Mesothelial cell of epicardium (in vitro differentiated cells): ENCODE measurements around the gene GPR4. TPM values are rescaled to one million over a fixed set of nuclear protein-coding genes. Genes with fewer than 3 reads are reported as not detected.

ENCODE experiments used
- DNase-seq, 2 experiments: peaks; one replicate each; pipeline ENCODE4 v3.0.0; 2021; ENCODE audit warnings: low spot score in 2 of 2; ENCODE audit not compliant: unreplicated experiment in 2 of 2
- H3K27ac Mint-ChIP-seq: 2 replicates; pipeline ENCODE4 v1.8.0; 2021; ENCODE audit warnings: mixed read lengths
- H3K27me3 Mint-ChIP-seq: 2 replicates; pipeline ENCODE4 v1.8.0; 2021; ENCODE audit warnings: low read depth, mixed read lengths
- H3K36me3 Mint-ChIP-seq: 2 replicates; pipeline ENCODE4 v1.8.0; 2021; ENCODE audit warnings: mixed read lengths
- H3K4me1 Mint-ChIP-seq: 2 replicates; pipeline ENCODE4 v1.8.0; 2021; ENCODE audit warnings: mixed read lengths
- H3K4me3 Mint-ChIP-seq: 2 replicates; pipeline ENCODE4 v1.8.0; 2021; ENCODE audit warnings: mild to moderate bottlenecking, moderate library complexity, mixed read lengths
- H3K9me3 Mint-ChIP-seq: 2 replicates; pipeline ENCODE4 v1.8.0; 2021; ENCODE audit warnings: mixed read lengths
- CTCF ChIP-seq: fragments of 200-600 bp; sonication (generic); IDR thresholded peaks from one replicate; pipeline ENCODE4 v1.5.0; 2021; ENCODE audit warnings: antibody characterized with exemption; ENCODE audit not compliant: unreplicated experiment
- total RNA-seq: library from RNA; stranded (reverse); gene quantifications from 3 replicates; pipeline ENCODE4 v1.2.1, GENCODE V29; 2021

Gene GPR4
- total RNA-seq, 1 donor from 2014 or later: not detected

DNA sequence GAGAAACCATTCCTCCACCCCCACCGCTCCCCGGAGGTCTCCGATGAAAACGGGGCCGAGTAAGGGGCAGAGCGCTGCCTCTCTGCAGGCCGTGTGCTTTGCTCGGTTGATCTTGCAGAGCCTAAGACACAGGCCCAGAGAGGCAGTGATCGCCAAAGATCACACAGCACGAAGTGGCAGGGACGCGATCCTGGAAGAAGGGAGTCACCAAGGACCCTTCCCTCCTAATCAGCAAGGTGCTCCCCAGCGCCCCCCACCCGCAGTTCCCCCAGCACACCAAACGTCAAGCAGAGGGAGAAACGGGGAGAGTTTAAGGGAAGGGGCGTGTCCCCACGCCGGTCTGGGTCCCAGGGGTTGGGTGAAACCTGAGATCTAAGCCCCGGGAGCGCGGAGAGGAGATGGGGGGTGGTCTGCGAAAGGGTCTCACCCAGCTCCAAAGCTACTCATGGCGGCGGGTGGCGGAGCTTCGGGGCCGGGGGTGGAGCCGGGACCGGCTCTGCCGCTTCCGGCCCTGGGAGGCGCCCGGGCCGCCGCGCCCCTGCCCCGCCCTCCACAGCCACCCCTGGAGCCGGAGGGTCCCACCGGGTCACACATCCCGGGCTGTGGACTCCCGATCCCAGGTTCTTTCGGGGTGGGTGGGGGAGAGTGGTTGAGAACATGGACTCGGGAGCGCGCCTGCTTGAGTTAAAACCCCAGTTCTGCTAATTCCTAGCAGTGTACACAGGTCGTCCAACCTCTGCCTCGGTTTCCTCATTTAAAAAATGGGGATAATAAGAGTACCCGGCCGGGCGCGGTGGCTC, 37.1 kb upstream of the GPR4 start, which contains the start of gene EML2:
Gene EML2, minus strand, starts transcription at position 468 of the 800 bp plus-strand sequence. Its CDS starts 21 bp downstream, at position 447.
- H3K4me3 Mint-ChIP-seq: peak within 1 kb of the TSS; percentile 85
- H3K27ac Mint-ChIP-seq: peak within 1 kb of the TSS; percentile 84
- H3K4me1 Mint-ChIP-seq: peaks cover 42% of the 10 kb centered on the region
- H3K9me3 Mint-ChIP-seq: no peaks in the 10 kb centered on the region
- no peak for TF ChIP-seq CTCF
- peaks cover 5% of the 10 kb centered on the region for H3K27me3 Mint-ChIP-seq
- no peaks in the 10 kb centered on the region for H3K36me3 Mint-ChIP-seq
- peak in 1 of 2 experiments; percentile 61 for DNase-seq

DNA sequence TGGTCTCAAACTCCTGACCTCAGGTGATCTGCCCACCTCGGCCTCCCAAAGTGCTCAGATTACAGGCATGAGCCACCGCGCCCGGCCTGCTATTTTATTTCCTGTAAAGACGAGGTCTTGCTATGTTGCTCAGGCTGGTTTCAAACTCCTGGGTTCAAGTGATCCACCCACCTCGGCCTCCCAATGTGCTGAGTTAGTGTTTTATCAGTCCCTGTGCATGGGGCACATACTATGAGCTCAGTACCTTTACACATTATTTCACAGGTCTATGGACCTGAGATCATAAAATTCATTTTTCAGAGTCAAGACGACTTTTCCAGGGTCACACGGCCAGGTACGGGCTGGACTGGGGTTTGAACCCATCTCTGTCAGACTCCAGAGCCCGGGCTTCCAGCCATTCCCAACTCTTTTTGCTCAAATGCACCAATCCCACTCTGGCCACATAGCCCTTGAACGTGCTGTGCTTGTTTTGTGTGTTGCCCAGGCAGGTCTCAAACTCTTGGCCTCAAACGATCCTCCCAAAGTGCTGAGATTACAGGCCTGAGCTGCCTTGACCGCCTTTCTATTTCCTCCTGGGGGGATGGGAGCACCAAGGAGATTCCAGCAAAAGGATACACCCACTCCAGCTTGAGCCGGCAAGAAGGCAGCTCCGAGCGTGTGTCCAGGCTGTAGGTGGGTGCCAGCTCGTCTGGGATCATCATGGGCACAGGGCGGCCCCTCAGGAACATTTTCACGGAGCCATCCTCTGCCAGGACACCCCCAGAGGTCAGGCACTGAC, 36.1 kb upstream of the GPR4 start:
- Mint-ChIP-seq H3K4me1 (peaks cover 33% of the 10 kb centered on the region), H3K27me3 (peaks cover 2% of the 10 kb centered on the region), H3K4me3 (peak overlapping the region; percentile 85), H3K9me3 (no peaks in the 10 kb centered on the region), H3K27ac (peak overlapping the region; percentile 84), H3K36me3 (no peaks in the 10 kb centered on the region)
- no peak for TF ChIP-seq CTCF
- no peak for DNase-seq

- Mint-ChIP-seq H3K27ac (no peak overlapping the region), H3K9me3 (no peaks in the 10 kb centered on the region), H3K4me1 (peaks cover 30% of the 10 kb centered on the region), H3K4me3 (no peak overlapping the region), H3K36me3 (peaks cover 3% of the 10 kb centered on the region), H3K27me3 (no peaks in the 10 kb centered on the region)
- TF ChIP-seq CTCF: no peak
- DNase-seq: no peak
These were observed 34.9 kb upstream of the GPR4 start for GRCh38 chr19:45636902-45637301.

GRCh38 chr19:45636275-45636674, 34.3 kb upstream of the GPR4 start:
- no peaks in the 10 kb centered on the region for H3K27me3 Mint-ChIP-seq
- H3K4me3 Mint-ChIP-seq: no peak overlapping the region
- no peak overlapping the region for H3K27ac Mint-ChIP-seq

More at GRCh38 chr19:45636275-45636674, 34.3 kb upstream of the GPR4 start:
- TF ChIP-seq CTCF: no peak
- peaks cover 3% of the 10 kb centered on the region for H3K36me3 Mint-ChIP-seq
- H3K9me3 Mint-ChIP-seq: no peaks in the 10 kb centered on the region
- DNase-seq: no peak
- H3K4me1 Mint-ChIP-seq: peaks cover 24% of the 10 kb centered on the region
